HL-60 (cell line): ENCODE data around the gene RFLNA.

Source experiments
- GABPA ChIP-seq: IDR thresholded peaks from 2 replicates; pipeline ENCODE4 v1.6.1; 2012; ENCODE audit warnings: low read depth
- POLR2AphosphoS5 ChIP-seq: IDR thresholded peaks from 2 replicates; pipeline ENCODE4 v1.6.1; 2012; ENCODE audit warnings: low read depth
- REST ChIP-seq: IDR thresholded peaks from 2 replicates; pipeline ENCODE4 v1.6.1; 2012; ENCODE audit warnings: low read depth; ENCODE audit not compliant: insufficient replicate concordance
- TF ChIP-seq, protein P1 (sequence below): IDR thresholded peaks from one replicate; pipeline ENCODE4 v1.5.1; 2011; ENCODE audit warnings: low read length, control low read depth, inconsistent platforms; ENCODE audit not compliant: insufficient read depth

GRCh38 chr12:124307556-124307825 lies 12.6 kb downstream of the RFLNA start:
- TF ChIP-seq, protein P1, sequence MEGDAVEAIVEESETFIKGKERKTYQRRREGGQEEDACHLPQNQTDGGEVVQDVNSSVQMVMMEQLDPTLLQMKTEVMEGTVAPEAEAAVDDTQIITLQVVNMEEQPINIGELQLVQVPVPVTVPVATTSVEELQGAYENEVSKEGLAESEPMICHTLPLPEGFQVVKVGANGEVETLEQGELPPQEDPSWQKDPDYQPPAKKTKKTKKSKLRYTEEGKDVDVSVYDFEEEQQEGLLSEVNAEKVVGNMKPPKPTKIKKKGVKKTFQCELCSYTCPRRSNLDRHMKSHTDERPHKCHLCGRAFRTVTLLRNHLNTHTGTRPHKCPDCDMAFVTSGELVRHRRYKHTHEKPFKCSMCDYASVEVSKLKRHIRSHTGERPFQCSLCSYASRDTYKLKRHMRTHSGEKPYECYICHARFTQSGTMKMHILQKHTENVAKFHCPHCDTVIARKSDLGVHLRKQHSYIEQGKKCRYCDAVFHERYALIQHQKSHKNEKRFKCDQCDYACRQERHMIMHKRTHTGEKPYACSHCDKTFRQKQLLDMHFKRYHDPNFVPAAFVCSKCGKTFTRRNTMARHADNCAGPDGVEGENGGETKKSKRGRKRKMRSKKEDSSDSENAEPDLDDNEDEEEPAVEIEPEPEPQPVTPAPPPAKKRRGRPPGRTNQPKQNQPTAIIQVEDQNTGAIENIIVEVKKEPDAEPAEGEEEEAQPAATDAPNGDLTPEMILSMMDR = no peak
- TF ChIP-seq GABPA = no peak
- no peak for TF ChIP-seq POLR2AphosphoS5
- no peak for TF ChIP-seq REST
